ENCODE results near the gene PKD1.
A peak's percentile ranks its signal among the peaks of the same experiment; 100 is the strongest.

The PKD1 gene

GRCh38 chr16:2071454-2072202 lies 64.1 kb downstream of the PKD1 start:
- DNase-seq (ENCODE audit: low read depth) = no peak

GRCh38 chr16:2070576-2071453 lies 64.9 kb downstream of the PKD1 start:
- DNase-seq (ENCODE audit: low read depth) = no peak

GRCh38 chr16:2066139-2066538 lies 69.6 kb downstream of the PKD1 start:
- no peak for DNase-seq (ENCODE audit: low read depth)

- DNase-seq (ENCODE audit: low read depth) = no peak
Observed at GRCh38 chr16:2064368-2064945, 71.2 kb downstream of the PKD1 start.

- DNase-seq (ENCODE audit: low read depth) = no peak
Observed at GRCh38 chr16:2063861-2064260, 71.8 kb downstream of the PKD1 start.

- DNase-seq (ENCODE audit: low read depth) = no peak
Observed at GRCh38 chr16:2062801-2063200, 72.9 kb downstream of the PKD1 start.

GRCh38 chr16:2061526-2061925 lies 74.2 kb downstream of the PKD1 start:
- DNase-seq (ENCODE audit: low read depth) = no peak

GRCh38 chr16:2061023-2061422 lies 74.7 kb downstream of the PKD1 start:
- DNase-seq (ENCODE audit: low read depth) = no peak

GRCh38 chr16:2060346-2060745 lies 75.4 kb downstream of the PKD1 start:
- DNase-seq (ENCODE audit: low read depth) = no peak

- DNase-seq (ENCODE audit: low read depth) = no peak
Observed at GRCh38 chr16:2058872-2059271, 76.8 kb downstream of the PKD1 start.

GRCh38 chr16:2058420-2058819 lies 77.3 kb downstream of the PKD1 start:
- no peak for DNase-seq (ENCODE audit: low read depth)

- DNase-seq (ENCODE audit: low read depth) = no peak
Observed at GRCh38 chr16:2057438-2057837, 78.3 kb downstream of the PKD1 start.

- no peak for DNase-seq (ENCODE audit: low read depth)
Observed at GRCh38 chr16:2056681-2057407, 78.9 kb downstream of the PKD1 start.

GRCh38 chr16:2056077-2056476 lies 79.6 kb downstream of the PKD1 start:
- no peak for DNase-seq (ENCODE audit: low read depth)

- no peak for DNase-seq (ENCODE audit: low read depth)
Observed at GRCh38 chr16:2054543-2055245, 81.0 kb downstream of the PKD1 start.

- DNase-seq (ENCODE audit: low read depth) = no peak
Observed at GRCh38 chr16:2053897-2054296, 81.8 kb downstream of the PKD1 start.

- DNase-seq (ENCODE audit: low read depth) = no peak
Observed at GRCh38 chr16:2053211-2053610, 82.5 kb downstream of the PKD1 start.

- DNase-seq (ENCODE audit: low read depth) = no peak
Observed at GRCh38 chr16:2048116-2048543, 87.6 kb downstream of the PKD1 start.

- DNase-seq (ENCODE audit: low read depth) = peak; percentile 93
Observed at GRCh38 chr16:2047330-2048115, 88.2 kb downstream of the PKD1 start, which contains the start of the genes NTHL1 and TSC2. NTHL1 (minus strand) TSS chr16:2047834; CDS start chr16:2047823, 11 bp downstream. TSC2 (plus strand) TSS chr16:2047985; CDS start chr16:2048616, 631 bp downstream.

GRCh38 chr16:2046893-2047329 lies 88.8 kb downstream of the PKD1 start:
- DNase-seq (ENCODE audit: low read depth) = no peak

All from activated T-cell treated with anti-CD3 and anti-CD28 coated beads for 24 hours (primary cell).